ENCODE data around the gene ADRB2.

ADRB2 gene

GRCh38 chr5:148829248-148829594 is 2.8 kb downstream of the ADRB2 start:
- TF ChIP-seq ARNT (IDR thresholded peaks at IDR 0.05) (no peak), FOXK2 (IDR thresholded peaks at IDR 0.05) (no peak), ELF4 (IDR thresholded peaks at IDR 0.05) (no peak), HDGF (IDR thresholded peaks at IDR 0.05; ENCODE audit: borderline replicate concordance) (no peak), PKNOX1 (IDR thresholded peaks at IDR 0.05) (no peak), LEF1 (IDR thresholded peaks at IDR 0.05; ENCODE audit: borderline replicate concordance) (no peak), ZNF384 (IDR thresholded peaks at IDR 0.05) (no peak), SP1 (IDR thresholded peaks at IDR 0.05) (no peak), FOXM1 (IDR thresholded peaks at IDR 0.05; ENCODE audit: borderline replicate concordance) (no peak), NFRKB (IDR thresholded peaks at IDR 0.05) (no peak), CTBP1 (IDR thresholded peaks at IDR 0.05; ENCODE audit: borderline replicate concordance) (no peak), SUZ12 (IDR thresholded peaks at IDR 0.05) (no peak), L3MBTL2 (conservative IDR thresholded peaks at IDR 0.05) (no peak)

GRCh38 chr5:148829734-148830133 is 3.3 kb downstream of the ADRB2 start:
- ChIA-PET CTCF (interaction anchor here (0.6 kb wide), 2 partner anchors 47 to 496 kb away, joined by 3 read pairs; no protein-coding TSS in a partner anchor), POLR2A (no interaction called here)
- TF ChIP-seq SUZ12 (IDR thresholded peaks at IDR 0.05) (no peak), ELF4 (IDR thresholded peaks at IDR 0.05) (no peak), NFRKB (IDR thresholded peaks at IDR 0.05) (no peak), ARNT (IDR thresholded peaks at IDR 0.05) (no peak), FOXA1 (IDR thresholded peaks at IDR 0.05) (no peak), FOXM1 (IDR thresholded peaks at IDR 0.05; ENCODE audit: borderline replicate concordance) (no peak), PKNOX1 (IDR thresholded peaks at IDR 0.05) (no peak)
- no peak for DNase-seq (ENCODE audit: extremely low spot score)

More at GRCh38 chr5:148829248-148829594, 2.8 kb downstream of the ADRB2 start:
- no peak for DNase-seq (ENCODE audit: extremely low spot score)
- ChIA-PET POLR2A (no interaction called here), CTCF (interaction anchor here (0.6 to 1.3 kb wide), 5 partner anchors 24 to 289 kb away, joined by 3 to 4 read pairs (median 3); no protein-coding TSS in a partner anchor)

GRCh38 chr5:148830211-148830610 is 3.8 kb downstream of the ADRB2 start:
- ChIA-PET CTCF (interaction anchor here (0.6 to 1.1 kb wide), 3 partner anchors 9 to 495 kb away, joined by 3 to 4 read pairs (median 3); no protein-coding TSS in a partner anchor), POLR2A (no interaction called here)
- TF ChIP-seq ARNT (IDR thresholded peaks at IDR 0.05) (no peak), BHLHE40 (IDR thresholded peaks at IDR 0.05; ENCODE audit: borderline replicate concordance) (no peak), FOXA1 (IDR thresholded peaks at IDR 0.05) (no peak), LEF1 (IDR thresholded peaks at IDR 0.05; ENCODE audit: borderline replicate concordance) (no peak), CTBP1 (IDR thresholded peaks at IDR 0.05; ENCODE audit: borderline replicate concordance) (no peak), ELF4 (IDR thresholded peaks at IDR 0.05) (no peak), FOXM1 (IDR thresholded peaks at IDR 0.05; ENCODE audit: borderline replicate concordance) (no peak), ZNF384 (IDR thresholded peaks at IDR 0.05) (no peak), PKNOX1 (IDR thresholded peaks at IDR 0.05) (no peak), NFRKB (IDR thresholded peaks at IDR 0.05) (no peak)
- DNase-seq (ENCODE audit: extremely low spot score): no peak

GRCh38 chr5:148831590-148832565 is 5.5 kb downstream of the ADRB2 start:
- ChIA-PET CTCF (interaction anchor here (0.6 to 1.1 kb wide), 3 partner anchors 10 to 91 kb away, joined by 3 to 4 read pairs (median 3); no protein-coding TSS in a partner anchor), POLR2A (no interaction called here)
- TF ChIP-seq LEF1 (IDR thresholded peaks at IDR 0.05; ENCODE audit: borderline replicate concordance) (no peak), BHLHE40 (IDR thresholded peaks at IDR 0.05; ENCODE audit: borderline replicate concordance) (no peak), FOXK2 (IDR thresholded peaks at IDR 0.05) (no peak), HDGF (IDR thresholded peaks at IDR 0.05; ENCODE audit: borderline replicate concordance) (no peak), FOXA1 (IDR thresholded peaks at IDR 0.05) (no peak), CTBP1 (IDR thresholded peaks at IDR 0.05; ENCODE audit: borderline replicate concordance) (no peak)
- DNase-seq (ENCODE audit: extremely low spot score): no peak

GRCh38 chr5:148833122-148833521 is 6.7 kb downstream of the ADRB2 start:
- TF ChIP-seq NFRKB (IDR thresholded peaks at IDR 0.05): no peak
- TF ChIP-seq CTBP1 (IDR thresholded peaks at IDR 0.05; ENCODE audit: borderline replicate concordance): no peak
- TF ChIP-seq TARDBP (IDR thresholded peaks at IDR 0.05): no peak
- TF ChIP-seq ARNT (IDR thresholded peaks at IDR 0.05): no peak
- no peak for TF ChIP-seq FOXK2 (IDR thresholded peaks at IDR 0.05)
- no peak for TF ChIP-seq SUZ12 (IDR thresholded peaks at IDR 0.05)
- no peak for TF ChIP-seq FOXM1 (IDR thresholded peaks at IDR 0.05; ENCODE audit: borderline replicate concordance)
- no peak for TF ChIP-seq FOXA1 (IDR thresholded peaks at IDR 0.05)
- TF ChIP-seq PKNOX1 (IDR thresholded peaks at IDR 0.05): no peak
- no peak for TF ChIP-seq LEF1 (IDR thresholded peaks at IDR 0.05; ENCODE audit: borderline replicate concordance)
- no peak for TF ChIP-seq ELF4 (IDR thresholded peaks at IDR 0.05)
- no peak for TF ChIP-seq SP1 (IDR thresholded peaks at IDR 0.05)
- no peak for TF ChIP-seq BHLHE40 (IDR thresholded peaks at IDR 0.05; ENCODE audit: borderline replicate concordance)
- no peak for TF ChIP-seq L3MBTL2 (conservative IDR thresholded peaks at IDR 0.05)
- no peak for TF ChIP-seq HDGF (IDR thresholded peaks at IDR 0.05; ENCODE audit: borderline replicate concordance)
- ChIA-PET POLR2A (no interaction called here), CTCF (no interaction called here)
- DNase-seq (ENCODE audit: extremely low spot score): no peak
